ENCODE data around the gene BCAS3.

DNA sequence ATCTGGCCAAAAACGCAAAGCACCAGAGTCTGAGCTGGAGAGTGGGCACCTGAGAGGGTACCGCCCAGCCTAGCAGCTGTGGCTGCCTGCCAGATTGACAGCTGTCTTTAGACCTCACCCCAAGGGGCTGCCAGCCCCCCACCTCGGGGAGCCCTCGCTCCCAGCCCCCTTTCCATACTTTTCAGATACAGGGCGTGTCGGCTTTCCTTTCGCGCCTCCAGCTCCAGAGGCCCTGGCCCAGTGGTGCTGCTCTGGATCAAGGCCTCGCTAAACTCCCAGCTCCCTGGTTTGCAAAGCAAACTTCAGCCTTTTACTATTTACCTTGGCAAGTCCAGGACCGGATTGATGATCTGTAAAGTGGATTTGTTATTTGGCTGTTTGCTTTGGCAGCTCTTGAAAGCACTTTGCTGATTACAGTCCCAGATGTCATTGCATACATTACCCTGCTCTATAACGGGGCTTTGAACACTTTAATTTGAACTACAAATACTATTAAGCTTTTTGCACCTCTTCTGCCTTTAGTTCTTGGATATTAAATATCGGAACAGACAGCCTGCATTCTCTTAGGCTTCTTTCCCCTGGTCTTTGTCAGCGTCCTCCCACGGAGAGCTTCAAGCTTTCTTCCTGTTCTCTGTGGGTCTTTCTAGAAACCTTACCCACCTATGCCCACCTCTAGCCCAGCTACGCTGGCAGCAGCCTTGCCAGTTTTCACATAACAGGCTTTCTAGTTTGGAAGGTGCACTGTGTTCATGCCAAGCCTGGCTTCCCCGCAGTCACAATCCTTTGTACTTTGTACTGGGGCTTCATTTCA is 658.4 kb downstream of the BCAS3 start:
- TF ChIP-seq, protein P1, sequence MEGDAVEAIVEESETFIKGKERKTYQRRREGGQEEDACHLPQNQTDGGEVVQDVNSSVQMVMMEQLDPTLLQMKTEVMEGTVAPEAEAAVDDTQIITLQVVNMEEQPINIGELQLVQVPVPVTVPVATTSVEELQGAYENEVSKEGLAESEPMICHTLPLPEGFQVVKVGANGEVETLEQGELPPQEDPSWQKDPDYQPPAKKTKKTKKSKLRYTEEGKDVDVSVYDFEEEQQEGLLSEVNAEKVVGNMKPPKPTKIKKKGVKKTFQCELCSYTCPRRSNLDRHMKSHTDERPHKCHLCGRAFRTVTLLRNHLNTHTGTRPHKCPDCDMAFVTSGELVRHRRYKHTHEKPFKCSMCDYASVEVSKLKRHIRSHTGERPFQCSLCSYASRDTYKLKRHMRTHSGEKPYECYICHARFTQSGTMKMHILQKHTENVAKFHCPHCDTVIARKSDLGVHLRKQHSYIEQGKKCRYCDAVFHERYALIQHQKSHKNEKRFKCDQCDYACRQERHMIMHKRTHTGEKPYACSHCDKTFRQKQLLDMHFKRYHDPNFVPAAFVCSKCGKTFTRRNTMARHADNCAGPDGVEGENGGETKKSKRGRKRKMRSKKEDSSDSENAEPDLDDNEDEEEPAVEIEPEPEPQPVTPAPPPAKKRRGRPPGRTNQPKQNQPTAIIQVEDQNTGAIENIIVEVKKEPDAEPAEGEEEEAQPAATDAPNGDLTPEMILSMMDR (IDR thresholded peaks at IDR 0.05) = no peak
- no peak for TF ChIP-seq EP300 (IDR thresholded peaks at IDR 0.05)

All from ovary (tissue), 3 donors.